ENCODE measurements around the gene IFT122.

DNA sequence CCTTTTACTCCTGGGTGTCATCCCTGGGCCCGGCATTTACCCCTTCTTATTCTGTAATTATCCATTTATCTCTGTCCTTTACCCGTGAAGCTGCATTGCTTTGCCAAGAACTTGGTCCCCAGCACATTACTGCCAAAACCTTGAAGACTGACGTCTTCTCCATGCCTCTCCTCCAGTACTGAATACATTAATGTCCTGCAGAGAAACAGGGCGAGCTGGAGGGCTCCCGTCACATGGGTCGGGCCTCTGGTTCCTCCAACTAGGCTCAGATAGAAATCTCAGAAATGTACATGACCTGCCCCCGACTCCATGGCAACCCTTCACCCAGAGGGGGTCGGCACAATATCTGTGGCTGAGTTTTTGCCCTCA, 12.0 kb upstream of the IFT122 start:
- TF ChIP-seq, protein P1, sequence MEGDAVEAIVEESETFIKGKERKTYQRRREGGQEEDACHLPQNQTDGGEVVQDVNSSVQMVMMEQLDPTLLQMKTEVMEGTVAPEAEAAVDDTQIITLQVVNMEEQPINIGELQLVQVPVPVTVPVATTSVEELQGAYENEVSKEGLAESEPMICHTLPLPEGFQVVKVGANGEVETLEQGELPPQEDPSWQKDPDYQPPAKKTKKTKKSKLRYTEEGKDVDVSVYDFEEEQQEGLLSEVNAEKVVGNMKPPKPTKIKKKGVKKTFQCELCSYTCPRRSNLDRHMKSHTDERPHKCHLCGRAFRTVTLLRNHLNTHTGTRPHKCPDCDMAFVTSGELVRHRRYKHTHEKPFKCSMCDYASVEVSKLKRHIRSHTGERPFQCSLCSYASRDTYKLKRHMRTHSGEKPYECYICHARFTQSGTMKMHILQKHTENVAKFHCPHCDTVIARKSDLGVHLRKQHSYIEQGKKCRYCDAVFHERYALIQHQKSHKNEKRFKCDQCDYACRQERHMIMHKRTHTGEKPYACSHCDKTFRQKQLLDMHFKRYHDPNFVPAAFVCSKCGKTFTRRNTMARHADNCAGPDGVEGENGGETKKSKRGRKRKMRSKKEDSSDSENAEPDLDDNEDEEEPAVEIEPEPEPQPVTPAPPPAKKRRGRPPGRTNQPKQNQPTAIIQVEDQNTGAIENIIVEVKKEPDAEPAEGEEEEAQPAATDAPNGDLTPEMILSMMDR (IDR thresholded peaks at IDR 0.05) = no peak
- no peak for TF ChIP-seq POLR2AphosphoS5 (IDR thresholded peaks at IDR 0.05)
